ENCODE data around the gene PTPRN2. TPM values are rescaled to one million over a fixed set of nuclear protein-coding genes. Genes with fewer than 3 reads are reported as not detected.
"Not testable (repeated sequence)": the region's sequence is repeated elsewhere in the genome, so short reads cannot be mapped to it uniquely, and the experiment has no call there.

PTPRN2 gene
- total RNA-seq, 1 donor from 2014 or later = 7.8 TPM

- DNase-seq (ENCODE audit: low spot score) = no peak
These were observed 656.6 kb downstream of the PTPRN2 start for GRCh38 chr7:157930926-157931466.

GRCh38 chr7:157930441-157930840 lies 657.2 kb downstream of the PTPRN2 start:
- no peak for DNase-seq (ENCODE audit: low spot score)

- no peak for DNase-seq (ENCODE audit: low spot score)
These were observed 658.0 kb downstream of the PTPRN2 start for GRCh38 chr7:157929671-157930070.

- no peak for DNase-seq (ENCODE audit: low spot score)
These were observed 658.7 kb downstream of the PTPRN2 start for GRCh38 chr7:157928808-157929425.

- no peak for DNase-seq (ENCODE audit: low spot score)
These were observed 659.3 kb downstream of the PTPRN2 start for GRCh38 chr7:157928171-157928794.

- no peak for DNase-seq (ENCODE audit: low spot score)
These were observed 660.2 kb downstream of the PTPRN2 start for GRCh38 chr7:157927313-157927925.

- DNase-seq (ENCODE audit: low spot score) = no peak
These were observed 661.0 kb downstream of the PTPRN2 start for GRCh38 chr7:157926521-157927150.

- no peak for DNase-seq (ENCODE audit: low spot score)
These were observed 661.5 kb downstream of the PTPRN2 start for GRCh38 chr7:157926107-157926506.

- no peak for DNase-seq (ENCODE audit: low spot score)
These were observed 662.2 kb downstream of the PTPRN2 start for GRCh38 chr7:157925383-157925875.

- no peak for DNase-seq (ENCODE audit: low spot score)
These were observed 663.6 kb downstream of the PTPRN2 start for GRCh38 chr7:157923903-157924630.

GRCh38 chr7:157922576-157922975 lies 665.0 kb downstream of the PTPRN2 start:
- no peak for DNase-seq (ENCODE audit: low spot score)

GRCh38 chr7:157918326-157919080 lies 669.1 kb downstream of the PTPRN2 start:
- no peak for DNase-seq (ENCODE audit: low spot score)

GRCh38 chr7:157916946-157917640 lies 670.5 kb downstream of the PTPRN2 start:
- no peak for DNase-seq (ENCODE audit: low spot score)

GRCh38 chr7:157910446-157910845 lies 677.2 kb downstream of the PTPRN2 start:
- DNase-seq (ENCODE audit: low spot score) = no peak

- DNase-seq (ENCODE audit: low spot score) = not testable (repeated sequence)
These were observed 677.6 kb downstream of the PTPRN2 start for GRCh38 chr7:157910045-157910444.

GRCh38 chr7:157909370-157909769 lies 678.3 kb downstream of the PTPRN2 start:
- DNase-seq (ENCODE audit: low spot score) = no peak

- no peak for DNase-seq (ENCODE audit: low spot score)
These were observed 679.4 kb downstream of the PTPRN2 start for GRCh38 chr7:157908006-157908782.

- no peak for DNase-seq (ENCODE audit: low spot score)
These were observed 680.5 kb downstream of the PTPRN2 start for GRCh38 chr7:157907091-157907490.

GRCh38 chr7:157906583-157906982 lies 681.0 kb downstream of the PTPRN2 start:
- DNase-seq (ENCODE audit: low spot score) = no peak
